Testis (tissue), 3 donors: Measurements from ENCODE around the gene UTS2B. TPM values are rescaled to one million over a fixed set of nuclear protein-coding genes. Genes with fewer than 3 reads are reported as not detected.

ENCODE experiments used
- DNase-seq: peaks from one replicate; pipeline ENCODE4 v3.0.0-alpha.2; 2019
- H3K27ac ChIP-seq, 2 donors: fragments of 200-600 bp; sonication (generic); one replicate each; pipeline ENCODE4 v1.5.1; 2019
- H3K27me3 ChIP-seq: fragments of 200-600 bp; sonication (generic); one replicate; pipeline ENCODE4 v1.5.1; 2019
- H3K36me3 ChIP-seq: fragments of 200-600 bp; sonication (generic); one replicate; pipeline ENCODE4 v1.5.1; 2017; ENCODE audit warnings: low read depth; ENCODE audit errors: missing control alignments
- H3K4me1 ChIP-seq: fragments of 200-600 bp; sonication (generic); one replicate; pipeline ENCODE4 v1.5.1; 2019
- H3K4me3 ChIP-seq, 2 donors: fragments of 200-600 bp; sonication (generic); one replicate each; pipeline ENCODE4 v1.5.1; 2017 to 2019
- H3K9me3 ChIP-seq: fragments of 200-600 bp; sonication (generic); one replicate; pipeline ENCODE4 v1.5.1; 2017
- CTCF ChIP-seq, 3 experiments: fragments of 450-650 bp in 2 of 3; fragments of 200-600 bp in 1 of 3; sonication (generic) in 1 of 3; IDR thresholded peaks; one replicate each; pipeline ENCODE4 v1.5.1; 2016 to 2019; ENCODE audit warnings: antibody characterized with exemption in 3 of 3, mild to moderate bottlenecking in 2 of 3, moderate library complexity in 1 of 3
- POLR2A ChIP-seq: fragments of 450-650 bp; IDR thresholded peaks from one replicate; pipeline ENCODE4 v1.6.1; 2017; ENCODE audit warnings: antibody characterized with exemption, mild to moderate bottlenecking, moderate library complexity
- WGBS, 2 donors: methylation state at CpG; one replicate each; pipeline ENCODE4 v1.1.5; 2018; 5-methylcytosine and 5-hydroxymethylcytosine counted together
- intact Hi-C: fragments of 100-400 bp; cut with DNase I; formaldehyde crosslinking; loops from one replicate; pipeline ENCODE4 v1.15.1; 2023; ENCODE audit warnings: low total_unique reads
- polyA plus RNA-seq: library from polyadenylated mRNA; stranded (reverse); fragments of 350-450 nt; fragmentation: Illumina TruSeq; extraction: RNeasy Lipid Tissue Mini Kit (QIAGEN cat#74804); gene quantifications from one replicate; pipeline ENCODE4 v1.2.3, GENCODE V29; 2014; ENCODE audit warnings: low read depth, low replicate concordance; ENCODE audit not compliant: insufficient read depth
- total RNA-seq, 2 donors: library from RNA; depleted of rRNA; stranded (reverse); fragments of >200 nt; gene quantifications; one replicate each; pipeline ENCODE4 v1.2.3, GENCODE V29; 2016

The UTS2B gene
- total and polyA plus RNA-seq, 3 donors from 2014 or later: 5.9 to 13.1 (median 12.3) TPM

GRCh38 chr3:191363221-191363620 is 32.9 kb upstream of the UTS2B start:
- TF ChIP-seq CTCF (IDR thresholded peaks at IDR 0.05): no peak
- no peak for TF ChIP-seq POLR2A
- Histone ChIP-seq H3K4me3 (no peak overlapping the region), H3K36me3 (no peaks in the 10 kb centered on the region), H3K27me3 (no peaks in the 10 kb centered on the region), H3K9me3 (no peaks in the 10 kb centered on the region), H3K27ac (no peak overlapping the region), H3K4me1 (no peaks in the 10 kb centered on the region)
- intact Hi-C loops: no loop called here
- no peak for DNase-seq
- 95 to 96% methylated on average over 4 of the region's 4 CpGs for WGBS, 2 donors

GRCh38 chr3:191362524-191363090 is 32.3 kb upstream of the UTS2B start:
- TF ChIP-seq CTCF (IDR thresholded peaks at IDR 0.05) (no peak), POLR2A (no peak)
- H3K27ac ChIP-seq: no peak overlapping the region
- 95 to 100% methylated on average over 2 of the region's 2 CpGs for WGBS, 2 donors
- H3K27me3 ChIP-seq: no peaks in the 10 kb centered on the region
- H3K4me1 ChIP-seq: no peaks in the 10 kb centered on the region
- no peaks in the 10 kb centered on the region for H3K9me3 ChIP-seq
- no peaks in the 10 kb centered on the region for H3K36me3 ChIP-seq
- intact Hi-C loops: no loop called here
- no peak for DNase-seq
- no peak overlapping the region for H3K4me3 ChIP-seq

- Histone ChIP-seq H3K27me3 (no peaks in the 10 kb centered on the region), H3K36me3 (no peaks in the 10 kb centered on the region), H3K9me3 (no peaks in the 10 kb centered on the region), H3K4me1 (no peaks in the 10 kb centered on the region), H3K4me3 (no peak overlapping the region), H3K27ac (no peak overlapping the region)
- TF ChIP-seq POLR2A: no peak
- no peak for DNase-seq
- WGBS, 2 donors: 90 to 94% methylated on average over 4 of the region's 4 CpGs
- intact Hi-C loops: no loop called here
Measured at GRCh38 chr3:191362037-191362436, 31.7 kb upstream of the UTS2B start.

- WGBS, 2 donors: 83 to 97% methylated on average over 1 of the region's 1 CpG
- intact Hi-C loops: no loop called here
- Histone ChIP-seq H3K27me3 (no peaks in the 10 kb centered on the region), H3K9me3 (no peaks in the 10 kb centered on the region), H3K4me1 (no peaks in the 10 kb centered on the region), H3K36me3 (no peaks in the 10 kb centered on the region), H3K27ac (no peak overlapping the region), H3K4me3 (no peak overlapping the region)
- no peak for TF ChIP-seq CTCF (IDR thresholded peaks at IDR 0.05)
- no peak for DNase-seq
Measured at GRCh38 chr3:191361456-191361855, 31.1 kb upstream of the UTS2B start.

GRCh38 chr3:191360620-191361019 is 30.3 kb upstream of the UTS2B start:
- Histone ChIP-seq H3K4me1 (no peaks in the 10 kb centered on the region), H3K4me3 (no peak overlapping the region), H3K27me3 (no peaks in the 10 kb centered on the region), H3K9me3 (no peaks in the 10 kb centered on the region), H3K36me3 (no peaks in the 10 kb centered on the region), H3K27ac (no peak overlapping the region)
- 89 to 94% methylated on average over 3 of the region's 3 CpGs for WGBS, 2 donors
- intact Hi-C loops: no loop called here
- TF ChIP-seq CTCF (IDR thresholded peaks at IDR 0.05) (no peak), POLR2A (no peak)
- DNase-seq: no peak
